ENCODE data around the gene PRKD1.

The PRKD1 gene

DNA sequence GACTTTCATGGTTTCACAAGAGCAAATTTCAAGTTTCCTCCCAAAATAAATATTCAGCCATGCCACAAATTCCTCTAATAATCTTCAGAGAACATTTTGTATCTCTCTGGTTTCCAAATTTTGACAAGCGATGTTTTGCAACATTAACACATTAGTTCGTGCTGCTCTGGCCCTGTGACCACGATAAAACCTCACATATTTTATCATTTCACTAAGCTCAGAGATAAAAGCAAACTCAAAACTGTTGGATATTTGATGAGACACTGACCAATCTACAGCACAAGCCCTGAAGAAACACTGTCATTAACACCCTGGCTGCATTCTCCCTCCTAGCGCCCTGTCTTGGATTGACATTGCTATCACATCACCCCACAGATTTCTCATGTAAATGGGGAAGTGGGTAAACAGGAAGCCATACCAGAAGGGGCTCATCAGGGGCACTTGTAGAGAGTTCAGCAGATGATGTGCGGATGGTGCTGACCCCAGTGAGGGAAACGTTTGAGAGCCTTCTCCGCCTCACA lies 264.3 kb downstream of the PRKD1 start:
- peak; percentile 73 for DNase-seq (ENCODE audit: low read depth)
- TF ChIP-seq, protein P1, sequence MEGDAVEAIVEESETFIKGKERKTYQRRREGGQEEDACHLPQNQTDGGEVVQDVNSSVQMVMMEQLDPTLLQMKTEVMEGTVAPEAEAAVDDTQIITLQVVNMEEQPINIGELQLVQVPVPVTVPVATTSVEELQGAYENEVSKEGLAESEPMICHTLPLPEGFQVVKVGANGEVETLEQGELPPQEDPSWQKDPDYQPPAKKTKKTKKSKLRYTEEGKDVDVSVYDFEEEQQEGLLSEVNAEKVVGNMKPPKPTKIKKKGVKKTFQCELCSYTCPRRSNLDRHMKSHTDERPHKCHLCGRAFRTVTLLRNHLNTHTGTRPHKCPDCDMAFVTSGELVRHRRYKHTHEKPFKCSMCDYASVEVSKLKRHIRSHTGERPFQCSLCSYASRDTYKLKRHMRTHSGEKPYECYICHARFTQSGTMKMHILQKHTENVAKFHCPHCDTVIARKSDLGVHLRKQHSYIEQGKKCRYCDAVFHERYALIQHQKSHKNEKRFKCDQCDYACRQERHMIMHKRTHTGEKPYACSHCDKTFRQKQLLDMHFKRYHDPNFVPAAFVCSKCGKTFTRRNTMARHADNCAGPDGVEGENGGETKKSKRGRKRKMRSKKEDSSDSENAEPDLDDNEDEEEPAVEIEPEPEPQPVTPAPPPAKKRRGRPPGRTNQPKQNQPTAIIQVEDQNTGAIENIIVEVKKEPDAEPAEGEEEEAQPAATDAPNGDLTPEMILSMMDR (conservative IDR thresholded peaks at IDR 0.05; ENCODE audit: low read depth, low read length) = no peak
- no peak overlapping the region for H3K4me3 ChIP-seq (ENCODE audit: low read depth, low read length)

DNA sequence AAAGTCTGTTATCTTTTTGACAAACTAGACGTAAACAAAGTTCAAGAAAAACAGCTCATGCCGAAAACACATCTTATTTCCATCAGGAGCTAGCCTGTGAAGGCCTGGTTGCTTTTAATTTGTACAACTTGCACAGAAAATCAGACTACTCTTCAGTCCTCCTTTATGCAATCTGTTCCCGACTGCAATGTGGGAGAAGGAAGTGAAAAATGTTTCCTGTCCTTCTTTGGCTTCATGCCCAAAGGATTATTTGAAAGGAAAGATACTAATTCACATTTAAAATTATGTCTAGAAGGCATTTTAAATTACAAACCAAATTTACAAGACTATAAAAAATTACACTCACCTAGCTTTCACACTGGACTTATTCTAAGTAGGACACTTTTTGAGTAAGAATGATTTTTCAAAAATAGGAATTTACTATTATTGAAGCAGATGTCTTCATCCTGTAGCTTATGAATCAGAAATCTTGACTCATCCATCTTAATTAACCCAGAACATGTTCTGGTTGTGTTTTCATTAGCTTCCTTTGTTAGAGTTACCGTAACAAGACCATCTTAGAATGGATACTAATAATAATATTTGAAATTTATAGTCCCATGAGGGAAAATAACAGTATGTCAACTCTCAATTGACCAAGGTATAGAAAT lies 272.6 kb downstream of the PRKD1 start:
- TF ChIP-seq, protein P1 (conservative IDR thresholded peaks at IDR 0.05; ENCODE audit: low read depth, low read length) = no peak
- peak; percentile 71 for DNase-seq (ENCODE audit: low read depth)
- H3K4me3 ChIP-seq (ENCODE audit: low read depth, low read length) = no peak overlapping the region

DNA sequence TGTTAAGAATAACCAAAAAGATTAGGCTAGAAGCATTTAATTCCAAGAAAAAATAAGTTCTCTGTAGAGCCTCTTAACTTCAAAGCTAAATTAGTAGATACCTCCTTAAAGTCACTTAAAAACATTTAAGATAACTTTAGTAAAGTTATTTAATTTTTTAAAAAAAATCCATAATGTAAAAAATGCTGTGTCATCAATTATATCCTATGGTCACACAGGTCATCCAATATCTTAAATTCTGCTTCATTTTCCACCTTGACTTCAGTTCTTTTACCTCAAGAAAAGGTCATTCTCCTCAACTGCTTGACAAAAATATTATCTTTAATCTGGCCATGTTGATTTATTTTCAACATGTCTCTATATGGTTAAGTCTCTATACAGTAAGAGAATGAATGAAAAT lies 274.3 kb downstream of the PRKD1 start:
- H3K4me3 ChIP-seq (ENCODE audit: low read depth, low read length) = no peak overlapping the region
- no peak for DNase-seq (ENCODE audit: low read depth)
- TF ChIP-seq, protein P1 (conservative IDR thresholded peaks at IDR 0.05; ENCODE audit: low read depth, low read length) = no peak

DNA sequence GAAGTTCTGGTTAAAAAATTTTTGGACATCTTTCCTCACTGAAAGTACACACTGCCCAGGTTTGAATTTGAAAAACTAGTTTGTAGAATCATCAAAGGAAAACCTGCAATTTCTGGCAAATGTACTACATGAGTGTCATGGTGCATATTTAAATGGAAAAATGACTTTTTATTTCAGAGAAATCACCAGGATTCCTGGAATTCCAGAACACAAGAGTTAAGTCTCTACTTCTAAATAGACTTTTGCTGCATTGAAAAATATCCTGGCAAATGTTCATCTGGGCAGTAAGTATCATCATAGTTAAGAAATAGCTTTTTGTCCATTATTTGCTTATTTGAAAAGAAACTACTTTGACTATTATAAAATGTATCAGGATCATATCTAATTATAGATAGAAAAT lies 275.1 kb downstream of the PRKD1 start:
- TF ChIP-seq, protein P1 (conservative IDR thresholded peaks at IDR 0.05; ENCODE audit: low read depth, low read length) = no peak
- no peak overlapping the region for H3K4me3 ChIP-seq (ENCODE audit: low read depth, low read length)
- peak; percentile 44 for DNase-seq (ENCODE audit: low read depth)

DNA sequence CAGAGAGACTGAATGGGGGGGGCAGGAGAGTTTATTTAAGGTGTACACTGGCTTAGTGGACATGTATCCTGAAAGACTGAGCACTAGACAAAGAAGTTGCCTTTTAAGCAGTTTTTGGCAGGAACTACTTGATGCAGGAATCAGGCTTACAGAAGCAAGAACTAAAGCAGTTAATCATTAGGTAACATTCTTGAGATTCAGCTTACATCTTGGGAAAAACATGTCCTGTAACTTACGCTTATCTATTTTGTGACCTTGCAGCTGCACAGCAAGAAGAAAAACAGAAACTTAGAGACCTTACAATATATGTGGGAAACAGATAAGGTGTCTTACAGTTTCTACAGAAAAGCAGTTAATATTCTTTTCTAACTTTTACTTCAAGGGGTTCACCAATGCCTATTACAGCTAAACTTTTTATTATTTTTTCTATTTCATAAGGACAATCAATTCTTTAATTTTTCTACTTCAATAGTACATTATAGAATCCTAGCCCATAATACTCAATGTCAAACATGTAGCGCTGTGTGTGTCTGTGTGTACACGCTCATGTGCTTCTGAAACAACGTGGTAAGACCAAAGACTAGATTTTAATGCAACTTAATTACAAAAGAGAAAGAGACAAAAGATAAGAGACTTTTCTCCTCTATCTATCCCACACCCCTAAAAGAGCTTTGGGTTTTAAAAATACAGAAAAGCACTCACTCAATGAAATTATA lies 276.9 kb downstream of the PRKD1 start:
- peak; percentile 70 for DNase-seq (ENCODE audit: low read depth)
- no peak overlapping the region for H3K4me3 ChIP-seq (ENCODE audit: low read depth, low read length)
- TF ChIP-seq, protein P1 (conservative IDR thresholded peaks at IDR 0.05; ENCODE audit: low read depth, low read length) = no peak

DNA sequence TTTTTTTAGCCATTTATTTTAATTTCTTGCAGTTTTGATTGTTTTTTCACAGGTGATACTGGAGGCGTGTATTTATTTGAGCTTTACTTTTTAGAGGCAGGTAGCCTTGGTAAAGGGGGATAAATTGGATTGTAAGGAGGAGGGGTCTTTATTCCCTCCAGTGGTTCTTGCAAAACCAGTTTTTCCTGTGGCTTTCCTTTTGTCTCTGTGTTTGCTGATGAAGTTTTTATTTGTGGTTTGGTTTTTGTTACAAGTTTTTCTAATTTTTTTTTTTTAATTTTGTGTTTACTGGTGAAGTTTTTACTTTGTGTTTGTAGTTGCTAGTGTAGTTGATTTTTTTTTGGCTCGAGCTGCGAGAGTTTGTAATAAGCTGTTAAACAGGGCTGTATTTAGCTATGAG lies 278.5 kb downstream of the PRKD1 start:
- no peak for DNase-seq (ENCODE audit: low read depth)
- TF ChIP-seq, protein P1 (conservative IDR thresholded peaks at IDR 0.05; ENCODE audit: low read depth, low read length) = no peak
- H3K4me3 ChIP-seq (ENCODE audit: low read depth, low read length) = no peak overlapping the region
